ENCODE results near the gene MYOG.

MYOG gene

GRCh38 chr1:203096566-203096965 is 10.8 kb upstream of the MYOG start:
- H3K9me3 ChIP-seq (ENCODE audit: control insufficient read depth, low read length) = peaks cover 31% of the 10 kb centered on the region
- H3K9ac ChIP-seq (ENCODE audit: low read length) = no peak overlapping the region
- no peaks in the 10 kb centered on the region for H3K36me3 ChIP-seq (ENCODE audit: control insufficient read depth, insufficient read depth, low read length, severe bottlenecking)
- H3K4me3 ChIP-seq (ENCODE audit: low read length) = no peak overlapping the region
- no peak for DNase-seq (ENCODE audit: low read depth)
- H3K4me1 ChIP-seq (ENCODE audit: control insufficient read depth, insufficient read depth, low read length) = no peaks in the 10 kb centered on the region
- H3K27me3 ChIP-seq (replicated peaks; ENCODE audit: control insufficient read depth, insufficient read depth, low read length) = peaks cover 35% of the 10 kb centered on the region

GRCh38 chr1:203095061-203095690 is 9.4 kb upstream of the MYOG start:
- no peak for DNase-seq (ENCODE audit: low read depth)
- H3K9ac ChIP-seq (ENCODE audit: low read length) = no peak overlapping the region
- H3K36me3 ChIP-seq (ENCODE audit: control insufficient read depth, insufficient read depth, low read length, severe bottlenecking) = no peaks in the 10 kb centered on the region
- no peaks in the 10 kb centered on the region for H3K4me1 ChIP-seq (ENCODE audit: control insufficient read depth, insufficient read depth, low read length)
- H3K9me3 ChIP-seq (ENCODE audit: control insufficient read depth, low read length) = peaks cover 31% of the 10 kb centered on the region
- peaks cover 25% of the 10 kb centered on the region for H3K27me3 ChIP-seq (replicated peaks; ENCODE audit: control insufficient read depth, insufficient read depth, low read length)
- peak overlapping the region; percentile 7 for H3K4me3 ChIP-seq (ENCODE audit: low read length)

DNA sequence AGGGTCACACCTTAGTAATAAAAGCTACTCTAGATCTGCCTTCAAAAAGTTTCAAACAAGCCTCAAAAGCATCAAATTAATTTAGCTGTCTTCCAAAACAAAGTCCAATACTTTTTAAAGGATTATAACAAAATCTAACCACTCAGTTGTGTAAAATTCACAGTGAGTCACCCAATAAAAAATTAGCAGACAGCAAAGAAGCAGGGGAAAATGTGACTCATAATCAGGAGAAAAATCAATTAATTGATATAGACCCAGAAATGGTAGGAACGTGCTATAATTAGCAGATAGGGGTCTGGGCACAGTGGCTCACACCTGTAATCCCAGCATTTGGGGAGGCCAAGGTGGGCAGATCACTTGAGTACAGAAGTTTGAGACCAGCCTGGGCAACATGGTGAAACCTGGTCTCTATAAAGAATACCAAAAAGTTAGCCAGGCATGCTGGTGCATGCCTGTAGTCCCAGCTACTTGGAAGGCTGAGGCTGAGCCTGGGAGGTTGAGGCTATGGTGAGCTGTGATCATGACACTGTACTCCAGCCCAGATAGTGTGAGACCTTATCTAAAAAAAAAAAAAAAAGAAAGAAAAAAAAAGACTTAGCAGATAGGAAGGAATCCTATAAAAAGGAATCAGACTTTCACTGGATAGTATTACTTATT is 8.1 kb upstream of the MYOG start:
- Histone ChIP-seq H3K36me3 (ENCODE audit: control insufficient read depth, insufficient read depth, low read length, severe bottlenecking) (no peaks in the 10 kb centered on the region), H3K4me3 (ENCODE audit: low read length) (no peak overlapping the region), H3K9ac (ENCODE audit: low read length) (no peak overlapping the region), H3K27me3 (replicated peaks; ENCODE audit: control insufficient read depth, insufficient read depth, low read length) (peaks cover 27% of the 10 kb centered on the region), H3K4me1 (ENCODE audit: control insufficient read depth, insufficient read depth, low read length) (no peaks in the 10 kb centered on the region), H3K9me3 (ENCODE audit: control insufficient read depth, low read length) (peaks cover 31% of the 10 kb centered on the region)
- DNase-seq (ENCODE audit: low read depth) = no peak

DNA sequence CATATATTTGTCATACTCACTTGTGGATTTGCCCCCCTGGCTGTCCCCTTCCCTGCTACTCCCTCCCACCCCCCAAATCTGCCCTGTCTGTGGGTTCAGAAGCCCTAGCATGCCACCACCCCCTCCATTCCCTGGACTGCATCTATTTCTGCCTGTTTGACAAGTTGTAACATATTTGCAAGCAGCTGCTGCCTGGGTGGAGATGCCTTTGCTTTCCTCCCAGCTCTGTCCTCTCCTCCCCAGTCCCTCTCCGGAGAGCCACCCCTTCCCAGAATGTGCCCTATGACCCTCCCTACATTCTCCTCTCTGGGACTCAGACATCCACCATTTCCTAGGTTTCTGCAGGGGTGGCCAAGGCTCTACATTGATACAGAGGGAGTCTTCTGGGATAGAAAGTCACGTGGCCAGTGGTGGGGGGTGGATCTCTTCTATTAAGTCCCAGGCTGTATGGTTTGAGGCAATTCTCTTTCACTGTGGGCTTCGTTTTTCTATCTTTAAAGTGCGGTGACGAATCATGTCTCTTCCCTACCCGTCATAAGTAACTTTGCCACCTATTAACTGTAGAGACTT is 6.0 kb upstream of the MYOG start:
- no peak overlapping the region for H3K9ac ChIP-seq (ENCODE audit: low read length)
- H3K4me3 ChIP-seq (ENCODE audit: low read length) = no peak overlapping the region
- no peak for DNase-seq (ENCODE audit: low read depth)
- H3K36me3 ChIP-seq (ENCODE audit: control insufficient read depth, insufficient read depth, low read length, severe bottlenecking) = no peaks in the 10 kb centered on the region
- H3K27me3 ChIP-seq (replicated peaks; ENCODE audit: control insufficient read depth, insufficient read depth, low read length) = peaks cover 28% of the 10 kb centered on the region
- peaks cover 26% of the 10 kb centered on the region for H3K9me3 ChIP-seq (ENCODE audit: control insufficient read depth, low read length)
- H3K4me1 ChIP-seq (ENCODE audit: control insufficient read depth, insufficient read depth, low read length) = no peaks in the 10 kb centered on the region

DNA sequence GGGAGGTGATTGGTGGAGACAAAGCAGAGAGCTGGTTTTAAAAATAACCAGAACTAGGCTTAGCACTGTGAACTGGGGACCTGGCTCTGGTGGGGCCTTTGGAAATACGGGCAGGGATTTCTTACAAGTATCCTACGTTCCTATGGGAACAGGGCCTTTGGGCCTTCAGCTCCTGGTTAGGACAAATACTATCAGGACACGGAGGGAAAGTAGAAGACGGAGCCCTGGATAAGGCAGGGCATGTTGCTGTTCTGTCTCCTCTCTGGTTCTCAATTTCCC is 5.3 kb upstream of the MYOG start:
- Histone ChIP-seq H3K9me3 (ENCODE audit: control insufficient read depth, low read length) (peaks cover 19% of the 10 kb centered on the region), H3K4me1 (ENCODE audit: control insufficient read depth, insufficient read depth, low read length) (no peaks in the 10 kb centered on the region), H3K36me3 (ENCODE audit: control insufficient read depth, insufficient read depth, low read length, severe bottlenecking) (no peaks in the 10 kb centered on the region), H3K4me3 (ENCODE audit: low read length) (no peak overlapping the region), H3K27me3 (replicated peaks; ENCODE audit: control insufficient read depth, insufficient read depth, low read length) (peaks cover 30% of the 10 kb centered on the region), H3K9ac (ENCODE audit: low read length) (no peak overlapping the region)
- no peak for DNase-seq (ENCODE audit: low read depth)

GRCh38 chr1:203090421-203091198 is 4.8 kb upstream of the MYOG start:
- Histone ChIP-seq H3K4me1 (ENCODE audit: control insufficient read depth, insufficient read depth, low read length) (no peaks in the 10 kb centered on the region), H3K9me3 (ENCODE audit: control insufficient read depth, low read length) (peaks cover 14% of the 10 kb centered on the region)
- peak; percentile 7 for DNase-seq (ENCODE audit: low read depth)

GRCh38 chr1:203089651-203090045 is 3.8 kb upstream of the MYOG start:
- peaks cover 30% of the 10 kb centered on the region for H3K27me3 ChIP-seq (replicated peaks; ENCODE audit: control insufficient read depth, insufficient read depth, low read length)
- no peak overlapping the region for H3K4me3 ChIP-seq (ENCODE audit: low read length)
- no peaks in the 10 kb centered on the region for H3K4me1 ChIP-seq (ENCODE audit: control insufficient read depth, insufficient read depth, low read length)
- no peak overlapping the region for H3K9ac ChIP-seq (ENCODE audit: low read length)
- DNase-seq (ENCODE audit: low read depth) = no peak
- H3K9me3 ChIP-seq (ENCODE audit: control insufficient read depth, low read length) = peaks cover 4% of the 10 kb centered on the region
- no peaks in the 10 kb centered on the region for H3K36me3 ChIP-seq (ENCODE audit: control insufficient read depth, insufficient read depth, low read length, severe bottlenecking)

More at GRCh38 chr1:203090421-203091198, 4.8 kb upstream of the MYOG start:
- Histone ChIP-seq H3K4me3 (ENCODE audit: low read length) (no peak overlapping the region), H3K9ac (ENCODE audit: low read length) (no peak overlapping the region), H3K27me3 (replicated peaks; ENCODE audit: control insufficient read depth, insufficient read depth, low read length) (peaks cover 30% of the 10 kb centered on the region), H3K36me3 (ENCODE audit: control insufficient read depth, insufficient read depth, low read length, severe bottlenecking) (no peaks in the 10 kb centered on the region)

DNA sequence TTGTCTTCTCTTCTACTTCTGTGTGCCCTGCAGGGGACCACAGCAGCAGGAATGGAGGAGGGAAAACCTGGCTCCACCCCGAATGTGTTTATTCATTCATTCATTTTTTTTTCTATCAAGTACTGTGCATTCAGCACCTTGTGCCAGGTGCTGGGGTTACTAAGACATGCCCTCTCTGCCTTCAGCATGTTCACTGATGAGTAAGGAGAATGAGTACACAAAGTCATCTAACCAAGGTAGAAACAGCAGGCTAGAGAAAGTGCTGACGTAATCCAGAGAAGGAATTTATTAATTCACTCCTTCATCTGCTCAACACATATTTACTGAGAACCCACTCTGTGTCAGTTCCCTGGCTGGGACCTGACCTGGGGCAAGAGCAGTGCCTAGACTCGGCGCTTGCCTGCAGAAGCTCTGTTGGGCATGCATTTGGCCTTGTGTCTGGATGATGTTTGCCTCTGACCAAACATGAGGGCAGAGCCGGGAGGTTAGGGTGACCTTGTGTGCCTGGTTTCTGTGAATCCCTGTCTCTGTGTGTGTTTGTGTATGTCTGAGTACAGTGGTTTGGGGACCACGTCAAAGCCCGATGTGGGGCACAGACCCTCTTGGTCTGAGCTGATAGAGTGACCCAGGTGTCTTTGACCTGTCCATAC is 3.3 kb upstream of the MYOG start:
- Histone ChIP-seq H3K4me1 (ENCODE audit: control insufficient read depth, insufficient read depth, low read length) (peaks cover 3% of the 10 kb centered on the region), H3K4me3 (ENCODE audit: low read length) (no peak overlapping the region), H3K36me3 (ENCODE audit: control insufficient read depth, insufficient read depth, low read length, severe bottlenecking) (no peaks in the 10 kb centered on the region), H3K9me3 (ENCODE audit: control insufficient read depth, low read length) (no peaks in the 10 kb centered on the region), H3K9ac (ENCODE audit: low read length) (no peak overlapping the region), H3K27me3 (replicated peaks; ENCODE audit: control insufficient read depth, insufficient read depth, low read length) (peaks cover 30% of the 10 kb centered on the region)
- DNase-seq (ENCODE audit: low read depth) = no peak

DNA sequence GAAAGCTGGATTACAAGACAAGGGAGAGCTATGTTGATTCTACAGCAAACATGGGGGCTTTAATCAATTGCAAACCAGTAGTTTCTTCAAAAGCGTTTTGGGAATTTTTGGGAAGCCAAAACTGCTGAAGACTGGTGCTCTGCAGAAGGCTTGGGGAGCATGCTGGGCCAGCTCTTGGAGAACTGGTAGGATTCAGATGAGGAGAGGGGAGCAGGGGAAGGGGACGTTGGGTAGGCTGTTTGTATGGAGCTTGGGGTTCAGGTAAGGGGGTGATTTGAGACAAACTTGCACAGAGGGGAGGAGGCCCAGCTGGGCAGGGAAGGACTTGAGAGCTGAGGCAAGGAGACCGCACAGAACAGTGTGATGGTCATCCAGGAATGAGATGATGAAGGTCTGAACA is 2.6 kb upstream of the MYOG start:
- H3K4me1 ChIP-seq (ENCODE audit: control insufficient read depth, insufficient read depth, low read length) = peaks cover 4% of the 10 kb centered on the region
- no peak overlapping the region for H3K9ac ChIP-seq (ENCODE audit: low read length)
- no peak for DNase-seq (ENCODE audit: low read depth)
- no peaks in the 10 kb centered on the region for H3K9me3 ChIP-seq (ENCODE audit: control insufficient read depth, low read length)
- H3K36me3 ChIP-seq (ENCODE audit: control insufficient read depth, insufficient read depth, low read length, severe bottlenecking) = no peaks in the 10 kb centered on the region
- H3K4me3 ChIP-seq (ENCODE audit: low read length) = no peak overlapping the region
- H3K27me3 ChIP-seq (replicated peaks; ENCODE audit: control insufficient read depth, insufficient read depth, low read length) = peaks cover 30% of the 10 kb centered on the region

DNA sequence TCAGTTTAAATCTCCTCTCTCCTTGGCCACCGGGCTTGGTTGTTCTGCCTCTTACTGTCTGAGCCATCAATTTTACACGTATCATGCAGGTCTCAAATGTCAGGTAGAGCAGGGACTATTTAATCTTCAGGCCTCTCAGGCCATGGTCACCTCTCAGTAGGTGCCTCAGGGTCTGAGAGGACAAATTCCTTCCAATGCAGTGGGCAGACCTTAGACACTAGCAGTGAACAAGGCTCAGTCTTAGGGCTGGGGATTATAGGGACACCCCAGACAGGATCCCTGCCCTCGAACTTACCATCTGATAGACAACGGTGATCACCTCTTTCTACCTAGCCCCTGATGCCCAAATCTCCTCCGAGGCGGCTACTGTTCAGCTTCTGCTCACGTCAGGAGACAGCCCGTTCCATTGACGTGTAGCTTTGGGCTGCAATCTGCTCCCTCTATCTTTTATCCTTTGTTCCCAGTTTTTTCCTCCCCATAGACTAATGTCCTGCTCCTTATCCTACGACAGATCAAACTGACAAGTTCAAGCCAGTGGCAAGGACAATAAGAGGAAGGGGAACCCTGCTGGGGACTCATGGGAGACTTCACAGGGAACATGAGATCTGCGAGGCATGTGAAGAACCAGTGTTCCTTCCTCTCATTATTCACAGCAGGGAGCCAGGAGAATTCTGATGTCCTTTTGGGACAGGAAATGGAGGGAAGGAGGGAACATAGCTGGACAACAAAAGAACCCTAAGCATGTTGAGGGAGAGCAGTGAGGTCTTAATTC is 1.4 kb upstream of the MYOG start:
- peaks cover 4% of the 10 kb centered on the region for H3K4me1 ChIP-seq (ENCODE audit: control insufficient read depth, insufficient read depth, low read length)
- no peak overlapping the region for H3K9ac ChIP-seq (ENCODE audit: low read length)
- H3K4me3 ChIP-seq (ENCODE audit: low read length) = no peak overlapping the region
- H3K27me3 ChIP-seq (replicated peaks; ENCODE audit: control insufficient read depth, insufficient read depth, low read length) = peaks cover 35% of the 10 kb centered on the region
- no peak for DNase-seq (ENCODE audit: low read depth)
- H3K9me3 ChIP-seq (ENCODE audit: control insufficient read depth, low read length) = no peaks in the 10 kb centered on the region
- H3K36me3 ChIP-seq (ENCODE audit: control insufficient read depth, insufficient read depth, low read length, severe bottlenecking) = no peaks in the 10 kb centered on the region
